VCaP (cell line): ENCODE data around the gene RNF150.

ENCODE experiments used
- H3K27ac ChIP-seq: fragments of 450-650 bp; 2 replicates; pipeline ENCODE4 v1.5.1; 2017
- CTCF ChIP-seq: fragments of 450-650 bp; conservative IDR thresholded peaks from 2 replicates; pipeline ENCODE4 v1.5.1; 2017; ENCODE audit warnings: mild to moderate bottlenecking, moderate library complexity

Gene RNF150

GRCh38 chr4:140901736-140902336 lies 231.4 kb downstream of the RNF150 start:
- no peak overlapping the region for H3K27ac ChIP-seq

GRCh38 chr4:140893939-140894338 lies 239.3 kb downstream of the RNF150 start:
- H3K27ac ChIP-seq = no peak overlapping the region
- no peak for TF ChIP-seq CTCF

More at GRCh38 chr4:140901736-140902336, 231.4 kb downstream of the RNF150 start:
- TF ChIP-seq CTCF = no peak

- no peak overlapping the region for H3K27ac ChIP-seq
- no peak for TF ChIP-seq CTCF
These were observed 245.2 kb downstream of the RNF150 start for GRCh38 chr4:140888054-140888453.

- no peak overlapping the region for H3K27ac ChIP-seq
These were observed 245.8 kb downstream of the RNF150 start for GRCh38 chr4:140887467-140887866.

GRCh38 chr4:140884431-140885058 lies 248.7 kb downstream of the RNF150 start:
- no peak overlapping the region for H3K27ac ChIP-seq
- TF ChIP-seq CTCF = peak; percentile 84

More at GRCh38 chr4:140887467-140887866, 245.8 kb downstream of the RNF150 start:
- no peak for TF ChIP-seq CTCF

GRCh38 chr4:140877781-140878180 lies 255.5 kb downstream of the RNF150 start:
- no peak for TF ChIP-seq CTCF
- H3K27ac ChIP-seq = no peak overlapping the region

- H3K27ac ChIP-seq = no peak overlapping the region
- no peak for TF ChIP-seq CTCF
These were observed 256.5 kb downstream of the RNF150 start for GRCh38 chr4:140876615-140877364.
